GM04504 (cell line): ENCODE data around the gene NMNAT2.
A peak's percentile ranks its signal among the peaks of the same experiment; 100 is the strongest.
"Not testable (repeated sequence)": the region's sequence is repeated elsewhere in the genome, so short reads cannot be mapped to it uniquely, and the experiment has no call there.

Experiments
- DNase-seq: peaks from one replicate; pipeline ENCODE4 v3.0.0-alpha.2; 2012; ENCODE audit warnings: low read depth

NMNAT2 gene

DNA sequence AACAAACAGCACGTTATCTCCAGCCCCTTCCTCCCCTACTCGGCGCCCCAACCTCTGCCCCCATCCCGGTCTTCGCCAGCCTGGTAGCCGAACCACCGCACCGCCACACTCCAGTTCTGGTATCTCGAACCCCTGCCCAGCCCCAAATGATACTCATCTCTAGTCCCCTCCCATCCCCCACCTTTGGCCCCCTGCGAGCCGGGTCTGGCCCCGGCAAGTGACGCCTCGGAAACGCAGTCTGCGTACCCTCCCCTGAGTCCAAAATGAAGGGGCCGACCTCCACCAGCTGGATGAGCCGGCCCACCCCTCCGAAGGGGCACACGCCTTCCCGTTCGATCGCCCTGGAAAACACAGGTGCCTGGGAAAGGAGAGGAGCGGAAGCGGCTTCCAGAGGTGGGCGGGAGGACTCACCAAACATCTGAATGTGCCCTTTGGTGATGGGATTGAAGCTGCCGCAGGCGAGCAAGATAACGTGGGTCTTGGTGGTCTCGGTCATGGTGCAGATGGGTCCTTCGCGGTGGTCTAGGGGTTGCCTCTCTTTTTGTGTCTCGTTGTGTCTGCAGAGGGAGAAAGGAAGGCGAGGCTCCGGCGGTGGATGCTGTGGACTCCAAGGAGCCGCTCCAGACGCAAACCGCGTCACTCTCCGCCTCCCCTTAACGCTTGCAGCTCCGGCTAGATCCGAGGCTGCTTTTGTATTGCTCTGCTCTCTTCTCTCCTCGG lies at the start of gene NMNAT2:
Gene NMNAT2 (minus strand): TSS at position 609 of the 720 bp plus-strand sequence. CDS start 113 bp downstream, at position 496.
- no peak for DNase-seq

DNA sequence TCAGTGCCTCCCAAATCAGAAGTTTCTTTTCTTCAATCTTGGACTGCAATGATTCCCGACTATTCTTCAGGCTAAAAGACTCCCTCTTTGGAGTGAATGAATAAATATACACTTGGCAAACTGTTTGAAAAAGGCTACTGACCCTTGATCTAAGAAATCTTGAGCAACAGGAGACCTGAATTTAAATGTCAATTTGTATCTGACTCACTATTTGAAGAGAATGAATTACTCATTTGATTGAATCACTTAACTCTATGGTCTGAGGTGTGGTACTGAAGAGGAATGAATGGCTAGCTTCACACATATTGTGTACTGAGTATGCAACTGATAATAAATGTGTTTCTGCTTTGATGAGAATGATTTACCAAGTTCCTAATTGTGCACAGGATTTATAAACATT lies 49.5 kb upstream of the NMNAT2 start:
- DNase-seq = no peak

DNA sequence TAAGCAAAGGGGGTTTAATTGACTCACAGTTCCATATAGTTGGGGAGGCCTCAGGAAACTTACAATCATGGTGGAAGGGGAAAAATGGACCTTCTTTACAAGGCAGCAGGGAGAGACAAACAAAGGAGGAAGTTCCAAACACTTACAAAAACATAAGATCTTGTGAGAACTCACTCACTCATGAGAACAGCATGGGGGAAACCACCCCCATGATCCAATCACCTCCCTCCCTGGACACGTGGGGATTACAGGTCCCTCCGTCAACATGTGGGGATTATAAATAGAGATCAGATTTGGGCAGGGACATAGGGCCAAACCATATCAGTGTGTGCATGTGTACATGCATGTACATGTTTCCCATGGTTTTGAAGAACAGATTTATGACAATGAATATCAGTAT lies 48.6 kb upstream of the NMNAT2 start:
- DNase-seq = no peak

- DNase-seq = no peak
Observed at GRCh38 chr1:183463566-183463965, 45.4 kb upstream of the NMNAT2 start.

DNA sequence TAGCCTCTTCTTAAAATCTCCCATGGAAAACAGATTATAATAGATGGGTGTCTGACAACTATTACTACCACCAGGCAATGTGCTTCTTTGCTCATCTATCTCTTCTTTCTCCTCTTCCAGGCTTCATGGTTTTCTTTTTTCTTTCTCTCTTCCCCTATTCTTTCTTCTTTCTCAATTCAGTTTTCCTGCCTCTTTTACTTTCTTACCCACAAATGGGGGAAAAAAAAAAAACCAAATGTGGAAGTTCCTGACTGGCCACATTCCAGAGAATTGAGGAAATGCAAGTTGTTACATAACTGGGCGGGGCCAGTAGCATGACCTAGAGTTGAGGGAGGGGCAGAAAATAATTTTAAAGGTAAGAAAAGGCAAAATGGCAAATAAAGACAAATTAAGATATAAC lies 43.2 kb upstream of the NMNAT2 start:
- no peak for DNase-seq

GRCh38 chr1:183460596-183460995 lies 42.4 kb upstream of the NMNAT2 start:
- DNase-seq = no peak

DNA sequence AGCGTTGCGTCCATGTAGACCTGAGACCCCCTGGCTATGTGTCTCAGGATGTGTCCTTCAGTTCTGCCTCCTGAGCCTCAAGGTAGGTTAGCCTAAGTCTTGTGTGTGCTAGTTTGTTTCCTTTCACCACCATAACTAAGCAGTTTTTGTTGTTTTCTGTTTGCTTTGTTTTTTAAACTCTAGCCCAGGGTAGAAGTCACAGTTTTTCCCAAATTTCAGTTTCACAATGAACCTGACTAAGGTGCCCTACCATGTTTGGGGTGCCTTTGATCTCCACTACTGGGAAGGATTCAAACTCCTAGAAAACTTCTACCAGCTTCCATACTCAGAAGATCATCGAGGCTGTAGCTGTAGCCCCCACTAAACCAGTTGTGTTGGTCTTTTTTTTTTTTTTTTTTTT lies 39.3 kb upstream of the NMNAT2 start:
- no peak for DNase-seq

GRCh38 chr1:183456826-183457225 lies 38.6 kb upstream of the NMNAT2 start:
- DNase-seq = no peak

- no peak for DNase-seq
Observed at GRCh38 chr1:183454377-183454776, 36.2 kb upstream of the NMNAT2 start.

DNA sequence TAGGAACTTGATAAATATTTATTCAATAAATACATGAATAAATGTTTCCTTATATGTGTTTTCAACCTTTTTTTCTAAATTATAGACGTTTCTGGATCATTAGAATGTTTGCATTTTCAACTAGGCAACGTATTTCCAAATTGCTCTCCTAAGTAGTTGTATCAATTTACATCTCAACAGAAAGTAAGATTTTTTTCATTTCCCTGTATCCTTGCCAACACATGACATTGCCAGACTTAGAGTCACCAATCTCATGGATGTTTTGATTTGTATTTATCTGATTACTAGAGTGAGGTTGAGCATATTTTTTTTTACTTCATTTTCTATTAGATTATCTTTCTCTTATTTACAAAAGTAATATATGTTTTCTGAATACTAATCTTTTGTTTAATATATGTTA lies 31.9 kb upstream of the NMNAT2 start:
- DNase-seq = no peak

- no peak for DNase-seq
Observed at GRCh38 chr1:183449223-183449770, 31.1 kb upstream of the NMNAT2 start.

GRCh38 chr1:183444243-183444642 lies 26.1 kb upstream of the NMNAT2 start:
- peak; percentile 7 for DNase-seq

DNA sequence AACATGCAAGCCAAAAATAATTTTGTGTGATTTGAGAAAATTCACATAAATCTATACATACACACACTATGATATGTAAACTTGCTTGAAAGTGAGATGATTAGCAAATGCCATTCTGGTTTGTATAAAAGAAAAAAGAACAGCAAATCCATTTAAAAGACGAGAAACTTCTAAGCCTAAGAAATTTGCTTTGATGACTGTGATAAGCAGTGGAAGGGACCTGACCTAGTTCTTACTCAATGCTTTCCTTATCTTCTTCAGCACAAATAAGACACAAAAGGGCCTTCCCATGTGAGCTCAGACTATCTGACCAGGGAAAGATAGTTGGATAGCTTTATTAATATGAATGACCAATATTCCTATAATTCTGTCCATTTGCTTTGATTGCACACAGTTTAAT lies 25.3 kb upstream of the NMNAT2 start:
- DNase-seq = no peak

DNA sequence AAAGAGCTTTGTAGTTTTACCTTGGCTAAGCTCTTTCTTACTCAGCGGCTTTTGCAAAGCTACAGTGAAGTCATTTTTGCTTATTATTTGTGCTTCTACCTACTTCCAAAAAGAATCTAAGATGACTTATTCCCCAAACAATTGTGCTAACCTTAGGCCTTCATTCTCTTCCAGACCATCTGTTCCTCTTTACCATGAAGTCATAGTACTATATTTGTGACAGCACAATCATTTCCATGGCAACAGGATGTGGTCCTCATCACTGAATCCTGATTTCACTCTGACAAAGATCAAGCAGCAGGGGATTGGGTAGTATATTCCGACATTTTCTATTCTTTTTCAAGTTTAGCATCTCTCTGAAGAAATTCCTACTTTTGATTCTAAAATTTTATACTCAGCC lies 24.8 kb upstream of the NMNAT2 start:
- no peak for DNase-seq

- DNase-seq = no peak
Observed at GRCh38 chr1:183438060-183438459, 19.9 kb upstream of the NMNAT2 start.

DNA sequence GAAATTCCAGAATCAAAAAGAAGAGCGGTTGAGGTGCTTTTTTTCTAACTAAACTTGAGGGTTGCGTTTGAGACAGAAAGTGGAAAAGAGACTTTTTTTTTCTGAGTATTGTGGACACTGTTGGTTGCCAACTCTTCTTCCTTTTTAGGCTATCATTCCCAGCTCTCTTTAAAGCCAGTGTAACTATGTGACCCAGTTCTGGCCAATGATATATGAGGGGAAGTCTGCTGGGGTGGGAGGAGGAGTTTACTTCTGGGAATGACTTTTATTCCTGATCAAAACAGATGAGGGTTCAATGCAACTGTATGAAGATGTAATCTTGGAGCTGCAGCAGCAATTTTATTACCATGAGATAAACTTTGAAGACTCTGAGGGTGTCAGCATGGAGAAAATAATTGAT lies 17.3 kb upstream of the NMNAT2 start:
- no peak for DNase-seq

DNA sequence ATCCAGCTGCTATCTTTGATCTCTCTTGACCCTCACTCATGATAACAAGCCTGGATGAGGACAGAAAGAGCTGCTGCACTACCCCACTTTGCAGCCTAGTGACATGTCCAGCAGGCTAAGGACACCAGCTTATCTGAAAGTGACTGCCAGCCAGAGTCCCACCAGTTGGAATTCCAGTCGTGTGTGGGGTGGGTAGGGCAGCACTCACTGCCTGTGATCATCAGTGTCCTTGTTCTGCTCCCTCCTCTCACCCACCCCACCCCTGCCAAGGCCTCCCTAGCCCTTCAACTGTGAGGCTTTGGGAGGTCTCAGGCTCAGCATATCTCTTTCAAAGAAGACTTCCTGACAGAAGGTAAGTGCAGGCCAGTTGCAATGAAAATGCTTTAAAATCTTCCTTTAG lies 15.5 kb upstream of the NMNAT2 start:
- no peak for DNase-seq

GRCh38 chr1:183432548-183432875 lies 14.3 kb upstream of the NMNAT2 start:
- no peak for DNase-seq

DNA sequence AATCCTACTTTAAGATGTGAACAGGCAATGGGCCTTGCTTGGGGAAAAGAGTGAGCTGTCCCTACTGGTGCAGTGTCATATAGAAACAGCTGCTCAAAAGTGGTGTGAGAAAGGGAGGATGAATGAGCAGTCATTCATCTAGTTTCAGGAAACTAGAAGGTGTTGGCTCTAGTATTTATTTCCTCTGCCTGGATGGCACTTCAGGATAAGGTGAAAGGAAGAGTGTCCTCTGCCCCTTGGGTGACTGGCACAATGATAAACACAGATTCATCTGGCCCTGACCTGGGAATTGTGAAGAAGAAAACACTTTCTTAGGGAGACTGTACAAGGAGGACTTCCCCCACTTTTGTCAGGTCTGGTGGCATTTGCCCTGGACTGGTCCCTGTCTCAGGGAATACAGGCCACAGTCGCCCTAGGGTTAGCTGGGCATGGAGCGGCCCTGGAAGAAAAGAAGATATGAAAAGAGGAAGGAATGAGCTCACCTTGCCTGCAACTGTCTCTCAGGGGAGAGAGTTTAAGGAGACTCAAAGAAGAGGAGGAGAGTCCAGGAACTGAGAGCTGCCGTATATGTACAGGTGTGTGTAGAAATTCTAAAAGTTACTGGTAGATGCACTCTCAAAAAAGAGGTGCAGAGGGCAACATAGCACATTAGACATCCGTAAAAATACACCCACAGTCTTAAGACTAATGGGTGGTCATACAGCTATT lies 13.8 kb upstream of the NMNAT2 start:
- DNase-seq = no peak

- not testable (repeated sequence) for DNase-seq
Observed at GRCh38 chr1:183427591-183427990, 9.4 kb upstream of the NMNAT2 start.

GRCh38 chr1:183424691-183425090 lies 6.5 kb upstream of the NMNAT2 start:
- no peak for DNase-seq

GRCh38 chr1:183423541-183423940 lies 5.4 kb upstream of the NMNAT2 start:
- DNase-seq = no peak

DNA sequence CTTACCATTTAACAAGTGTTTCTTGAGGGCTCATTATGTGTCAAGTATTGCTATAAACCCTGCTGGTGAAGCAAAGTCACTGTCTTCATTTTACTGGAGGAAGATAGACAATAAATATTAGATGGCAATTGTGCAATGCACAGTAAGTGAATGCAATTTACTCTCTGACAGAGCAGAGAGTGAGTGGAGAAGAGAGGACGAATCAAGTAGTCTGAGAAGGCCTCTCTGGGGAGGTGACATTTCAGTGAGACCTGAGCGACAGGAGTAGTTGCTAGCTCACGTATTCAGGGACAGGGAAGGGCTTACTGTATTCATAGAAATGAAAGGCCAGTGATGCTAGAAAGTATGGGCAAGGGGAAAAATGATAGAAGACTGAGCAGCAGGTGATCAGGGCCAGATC lies 1.2 kb upstream of the NMNAT2 start:
- no peak for DNase-seq

DNA sequence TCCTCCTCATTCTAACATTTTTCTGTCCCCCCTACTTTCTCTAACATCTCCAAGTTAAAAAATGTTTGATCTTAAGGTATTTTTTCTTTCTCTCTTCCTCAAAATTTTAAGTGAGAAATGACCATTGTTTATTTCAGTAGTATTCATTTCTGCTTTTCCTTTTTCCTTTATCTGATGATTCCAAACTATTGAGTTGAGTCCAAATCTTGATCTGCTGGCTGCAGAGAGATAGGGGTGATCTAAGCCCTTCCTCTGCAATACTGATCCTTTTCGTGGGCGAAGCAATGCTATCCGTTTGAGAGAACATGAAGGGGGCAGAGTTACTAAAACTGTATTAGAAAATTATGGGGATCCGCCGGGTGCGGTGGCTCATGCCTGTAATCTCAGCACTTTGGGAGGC lies 516 bp upstream of the NMNAT2 start:
- DNase-seq = no peak
